ENCODE measurements around the gene DPH1.
"Not testable (repeated sequence)": the region's sequence is repeated elsewhere in the genome, so short reads cannot be mapped to it uniquely, and the experiment has no call there.

DPH1 gene

DNA sequence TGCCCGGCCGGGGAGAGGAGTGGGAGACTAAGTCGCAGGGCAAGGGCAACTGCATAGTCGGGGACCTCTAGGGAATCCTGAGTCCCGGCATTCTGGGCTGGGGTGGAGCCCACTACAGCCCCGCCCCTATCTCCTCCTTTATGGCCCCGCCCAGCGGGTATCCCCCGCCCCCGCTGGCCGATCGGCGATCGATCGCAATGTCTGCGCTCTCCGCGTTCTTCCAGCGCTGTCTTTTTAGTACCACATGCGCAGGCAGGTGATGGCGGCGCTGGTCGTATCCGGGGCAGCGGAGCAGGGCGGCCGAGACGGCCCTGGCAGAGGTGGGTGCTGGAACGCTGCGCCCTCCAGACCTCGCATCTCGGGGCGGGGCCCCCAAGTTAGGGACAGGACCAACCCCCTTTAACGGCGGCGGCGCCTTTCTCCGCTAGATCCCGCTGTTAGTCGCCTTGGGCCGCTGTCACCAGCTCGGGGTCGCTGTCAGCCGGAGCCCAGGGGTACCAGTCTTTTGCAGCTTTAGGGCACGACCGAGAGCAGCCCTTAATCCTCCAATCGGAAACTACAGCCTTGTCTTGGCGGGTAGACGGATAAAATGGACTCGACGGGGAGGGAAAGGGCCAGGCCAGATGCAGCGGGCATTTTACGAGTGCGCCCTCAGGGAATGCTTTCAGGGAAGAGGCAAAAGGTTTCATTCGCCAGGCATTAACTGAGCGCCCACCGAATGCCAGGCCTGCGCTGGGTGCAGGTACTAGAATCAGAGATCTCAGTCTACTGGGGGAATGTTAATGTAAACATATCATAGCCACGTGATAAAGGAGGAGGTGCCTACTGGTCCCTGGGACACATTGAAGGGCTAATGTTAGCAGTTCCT, at the start of gene DPH1:
DPH1 (plus strand) TSS at position 243 of the 868 bp plus-strand sequence; CDS start at position 260, 17 bp downstream.
- no peak for DNase-seq

DNA sequence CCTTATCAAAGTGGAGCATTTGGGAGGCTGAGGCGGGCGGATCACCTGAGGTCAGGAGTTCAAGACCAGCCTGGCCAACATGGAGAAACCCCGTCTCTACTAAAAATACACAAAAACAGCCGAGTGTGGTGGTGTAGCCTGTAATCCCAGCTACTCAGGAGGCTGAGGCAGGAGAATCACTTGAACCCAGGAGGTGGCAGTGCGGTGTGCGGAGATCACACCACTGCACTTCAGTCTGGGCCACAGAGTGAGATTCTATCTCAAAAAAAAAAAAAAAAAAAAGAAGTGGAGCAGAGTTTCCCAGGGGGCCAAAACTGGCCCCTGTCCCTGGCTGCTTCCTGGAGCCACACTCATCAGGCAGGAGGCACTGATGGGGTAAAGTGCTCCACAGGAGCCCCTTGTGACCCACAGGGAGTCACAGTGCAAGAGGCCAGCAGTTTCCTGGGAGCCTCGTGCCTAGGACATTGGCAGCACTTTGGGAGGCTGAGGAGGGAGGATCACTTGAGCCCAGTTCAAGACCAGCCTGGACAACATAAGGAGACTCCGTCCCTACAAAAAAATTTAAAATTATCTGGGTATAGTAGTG, 49.2 kb upstream of the DPH1 start:
- DNase-seq = no peak

DNA sequence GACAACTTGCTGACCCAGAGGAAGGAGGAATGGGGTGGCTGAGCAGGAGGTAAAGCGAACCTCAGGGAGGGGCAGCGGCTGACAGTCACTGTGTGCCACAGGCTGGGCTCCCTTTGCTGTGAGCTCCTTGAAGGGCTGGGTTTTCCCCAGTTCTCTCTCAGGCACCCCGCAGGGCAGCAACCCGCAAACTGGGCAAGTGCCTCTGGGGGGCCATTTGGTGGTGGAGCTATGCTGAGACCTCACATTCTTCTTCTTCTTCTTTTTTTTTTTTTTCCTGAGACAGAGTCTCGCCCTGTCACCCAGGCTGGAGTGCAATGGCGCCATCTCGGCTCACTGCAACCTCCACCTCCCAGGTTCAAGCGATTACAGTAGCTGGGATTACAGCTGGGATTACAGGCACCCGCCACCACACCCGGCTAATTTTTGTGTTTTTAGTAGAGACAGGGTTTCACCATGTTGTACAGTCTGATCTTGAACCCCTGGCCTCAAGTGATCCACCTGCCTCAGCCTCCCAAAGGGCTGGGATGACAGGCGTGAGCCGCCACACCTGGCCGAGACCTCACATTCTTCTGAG, 47.1 kb upstream of the DPH1 start:
- not testable (repeated sequence) for DNase-seq

DNA sequence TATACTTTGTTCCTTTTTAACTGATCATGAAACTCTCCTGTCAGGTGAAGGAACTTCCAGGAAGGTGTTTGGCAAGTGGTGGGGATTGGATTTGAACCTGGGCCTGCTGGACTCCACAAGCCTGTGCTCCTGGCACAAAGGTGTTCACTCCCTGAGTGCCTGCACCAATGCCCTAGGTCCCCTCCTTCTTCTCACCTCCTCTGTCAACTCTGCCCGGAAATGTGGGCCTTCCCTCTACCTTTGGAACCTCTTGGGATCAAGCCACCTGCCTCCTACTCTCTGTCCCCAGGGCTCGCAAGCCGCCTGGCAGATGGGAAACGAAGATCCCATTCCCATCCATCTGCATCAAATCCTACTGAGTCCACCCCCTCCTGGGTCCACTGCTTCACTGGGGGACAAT, 44.9 kb upstream of the DPH1 start:
- no peak for DNase-seq

DNA sequence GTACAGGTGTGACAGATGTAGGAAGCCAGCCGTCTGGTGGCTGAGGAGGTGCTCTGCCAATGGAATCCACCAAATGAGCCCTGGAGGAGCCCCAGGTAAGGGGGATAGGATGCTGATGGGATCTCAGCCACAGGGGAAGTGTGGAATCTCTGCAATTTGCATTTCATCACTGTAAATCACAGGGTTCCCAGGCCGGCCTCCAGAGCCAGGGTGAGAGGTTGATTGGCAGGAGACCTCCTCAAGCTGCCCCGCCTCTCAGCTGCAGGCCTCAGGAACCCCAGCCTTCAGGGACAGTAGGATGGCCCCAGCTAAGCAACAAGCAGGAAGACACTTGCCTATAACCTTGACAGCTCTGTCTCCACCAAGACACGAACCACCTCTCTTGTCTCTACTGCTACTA, 44.3 kb upstream of the DPH1 start:
- no peak for DNase-seq

- DNase-seq = no peak
Observed at GRCh38 chr17:1986783-1987451, 43.0 kb upstream of the DPH1 start.

- DNase-seq = no peak
Observed at GRCh38 chr17:1989135-1989534, 40.8 kb upstream of the DPH1 start.

DNA sequence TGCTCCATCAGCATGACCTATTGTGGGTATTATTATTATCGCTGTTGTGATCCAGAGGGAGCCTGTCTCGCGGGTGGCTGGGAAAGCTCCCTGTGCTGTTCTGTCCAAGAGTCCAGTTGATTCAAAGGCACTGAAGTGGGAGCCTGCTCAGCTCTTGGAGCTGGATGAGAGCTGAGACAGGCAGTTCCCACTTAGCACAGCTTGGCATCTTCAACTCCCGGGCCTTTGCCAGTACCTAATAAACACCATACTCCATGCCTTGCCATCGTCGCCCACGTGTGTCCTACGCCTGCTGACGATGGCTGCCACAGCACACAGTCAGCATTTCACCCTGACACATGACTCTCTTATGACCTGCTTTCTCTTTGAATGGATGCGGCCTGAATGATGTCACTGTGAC, 37.4 kb upstream of the DPH1 start:
- no peak for DNase-seq

GRCh38 chr17:1994707-1995106, 35.2 kb upstream of the DPH1 start:
- no peak for DNase-seq

- no peak for DNase-seq
Observed at GRCh38 chr17:1995321-1995892, 34.5 kb upstream of the DPH1 start.

- no peak for DNase-seq
Observed at GRCh38 chr17:1995907-1996799, 33.8 kb upstream of the DPH1 start.

DNA sequence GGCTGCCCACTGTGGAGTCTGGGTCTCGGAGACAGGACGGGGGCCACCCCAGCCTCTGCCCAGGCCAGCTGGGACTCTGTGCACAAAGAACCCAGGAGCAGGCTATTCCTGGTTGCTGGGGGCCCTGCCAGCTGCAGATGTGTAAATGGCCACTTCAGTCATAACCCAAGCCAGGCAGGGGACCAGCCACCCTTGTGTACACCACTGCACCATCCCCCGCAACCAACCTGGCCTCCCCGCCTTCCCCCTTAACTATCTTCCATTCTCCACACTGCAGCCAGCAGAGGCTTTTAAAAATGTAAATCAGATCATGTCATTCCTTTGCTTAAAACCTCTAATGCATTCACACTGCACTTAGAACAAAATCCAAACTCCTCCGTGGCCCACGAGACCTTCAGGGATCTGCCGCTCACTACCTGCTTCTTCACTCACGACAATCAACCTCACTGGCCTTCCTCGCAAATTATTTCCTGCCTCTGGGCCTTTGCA, 33.1 kb upstream of the DPH1 start:
- DNase-seq = no peak

DNA sequence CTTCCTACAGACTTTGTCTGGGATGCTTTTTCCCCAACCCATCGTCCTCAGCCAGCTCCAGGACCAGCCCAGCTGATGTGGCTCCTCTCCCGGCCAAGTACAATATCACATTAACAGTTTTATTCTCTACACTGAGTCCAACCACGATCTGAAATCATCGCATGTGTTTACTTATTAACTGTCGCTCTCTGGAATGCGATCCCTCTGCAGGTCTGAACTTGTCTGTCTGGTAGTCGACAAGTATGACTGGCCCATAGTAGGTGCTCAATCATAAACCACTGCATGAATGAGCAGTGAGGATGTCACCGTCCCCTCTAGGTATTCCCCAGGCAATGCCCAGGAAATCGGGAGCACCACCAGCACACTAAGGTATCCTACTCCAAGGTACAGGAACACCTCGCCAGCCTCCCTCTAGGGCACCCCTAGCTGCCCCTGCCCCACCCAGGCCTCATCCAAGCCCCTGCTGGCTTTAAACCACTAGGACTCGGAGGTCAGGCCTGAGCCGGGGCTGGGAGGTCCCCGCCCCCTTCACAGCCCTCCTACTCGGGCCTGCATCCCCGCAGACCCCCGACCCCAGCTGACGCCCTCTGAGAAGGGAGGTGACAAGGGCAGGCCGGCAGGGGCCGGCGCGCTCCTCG, 32.5 kb upstream of the DPH1 start:
- no peak for DNase-seq

DNA sequence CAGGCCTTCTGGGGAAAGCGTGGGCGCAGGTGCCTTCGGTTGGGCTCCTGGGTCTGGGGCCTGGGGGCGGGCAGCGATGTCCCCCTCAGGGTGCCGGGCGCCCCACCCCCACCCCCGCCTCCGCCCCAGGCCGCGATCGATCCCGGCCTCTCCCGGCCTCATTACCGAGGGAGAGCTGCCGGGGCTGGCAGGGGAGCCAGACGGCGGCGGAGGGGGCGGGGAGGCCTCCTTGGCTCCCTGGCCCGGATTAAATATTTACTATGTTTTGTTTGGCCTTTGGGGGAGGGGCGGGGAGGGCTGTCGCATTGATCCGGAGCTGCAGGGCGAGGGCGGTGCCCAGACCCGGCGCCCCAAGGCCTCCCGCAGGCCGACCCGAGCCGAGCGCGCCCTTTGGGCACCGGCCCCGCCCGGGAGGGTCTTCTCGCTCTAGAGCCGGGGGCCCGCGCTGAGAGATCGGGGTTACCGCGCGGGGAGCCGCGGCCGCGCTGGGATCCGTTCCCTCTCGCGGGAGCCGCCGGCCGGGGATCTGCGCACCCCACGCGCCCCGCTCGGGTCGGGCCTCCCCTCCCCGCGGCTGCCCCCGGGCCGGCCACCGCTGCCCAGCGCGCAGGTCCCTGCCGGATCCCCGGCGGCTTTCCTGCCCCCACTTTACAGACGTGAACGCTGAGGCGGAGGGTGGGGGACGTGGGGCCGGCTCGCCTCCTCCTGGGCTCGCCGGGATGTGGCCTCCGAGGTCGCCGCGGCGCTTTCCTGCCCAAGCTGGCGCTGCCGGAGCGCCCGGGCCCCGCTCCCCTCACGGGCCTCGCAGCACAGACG, 31.8 kb upstream of the DPH1 start:
- DNase-seq = no peak

- DNase-seq = no peak
Observed at GRCh38 chr17:1999557-2000251, 30.2 kb upstream of the DPH1 start.

DNA sequence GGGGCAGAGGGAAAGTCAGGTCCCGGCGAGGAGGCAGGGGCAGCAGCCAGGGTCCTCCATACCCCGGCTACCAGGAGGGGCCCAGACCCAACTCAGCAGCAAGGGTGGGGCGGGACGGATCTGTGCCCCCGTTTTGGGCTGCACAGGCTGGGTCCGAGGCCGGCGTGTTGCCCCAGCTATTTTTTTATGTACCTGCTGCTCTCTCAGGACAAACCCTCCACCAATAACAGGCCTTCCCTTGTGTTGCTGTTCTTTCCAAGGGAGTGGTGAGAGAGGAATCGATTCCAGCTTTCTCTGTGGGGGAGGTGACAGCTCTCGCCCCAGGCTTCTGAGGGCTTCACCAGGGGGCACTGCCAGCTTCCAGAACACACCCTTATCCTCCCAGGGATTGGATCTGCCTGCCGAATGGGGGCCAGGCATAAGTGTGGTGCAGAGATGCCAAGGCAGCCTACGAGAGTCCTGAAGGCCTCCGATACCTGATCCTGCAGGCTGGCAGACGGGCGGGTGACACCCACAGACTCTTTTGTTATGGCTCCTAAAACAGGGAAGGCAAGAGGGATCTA, 27.1 kb upstream of the DPH1 start:
- DNase-seq = no peak

DNA sequence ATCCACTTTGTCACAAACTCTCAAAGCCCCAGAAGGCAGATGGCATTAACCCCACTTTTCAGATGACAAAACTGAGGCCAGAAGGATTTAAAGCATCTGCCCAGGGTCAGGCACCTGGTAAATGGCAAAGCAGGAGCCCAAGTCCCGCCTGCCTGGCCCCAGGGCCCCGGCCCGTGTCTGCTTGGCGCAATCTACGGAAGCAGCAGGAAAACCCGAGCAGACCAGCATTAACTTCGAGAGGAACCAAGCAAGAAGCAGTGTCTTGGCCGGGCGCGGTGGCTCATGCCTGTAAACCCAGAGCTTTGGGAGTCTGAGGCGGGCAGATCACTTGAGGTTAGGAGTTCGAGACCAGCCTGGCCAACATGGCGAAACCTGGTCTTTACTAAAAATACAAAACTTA, 26.4 kb upstream of the DPH1 start:
- no peak for DNase-seq

- DNase-seq = no peak
Observed at GRCh38 chr17:2004435-2004952, 25.5 kb upstream of the DPH1 start.

Measured in SIG-M5 (cell line).